HG03520 (cell line): ENCODE results near the gene ZNF462.

Experiments used
- ATAC-seq: cut with Tn5 transposase; IDR thresholded peaks from one replicate; pipeline ENCODE4 v1.9.1; 2021; ENCODE audit warnings: mild to moderate bottlenecking, moderate library complexity; ENCODE audit not compliant: unreplicated experiment

ZNF462 gene

DNA sequence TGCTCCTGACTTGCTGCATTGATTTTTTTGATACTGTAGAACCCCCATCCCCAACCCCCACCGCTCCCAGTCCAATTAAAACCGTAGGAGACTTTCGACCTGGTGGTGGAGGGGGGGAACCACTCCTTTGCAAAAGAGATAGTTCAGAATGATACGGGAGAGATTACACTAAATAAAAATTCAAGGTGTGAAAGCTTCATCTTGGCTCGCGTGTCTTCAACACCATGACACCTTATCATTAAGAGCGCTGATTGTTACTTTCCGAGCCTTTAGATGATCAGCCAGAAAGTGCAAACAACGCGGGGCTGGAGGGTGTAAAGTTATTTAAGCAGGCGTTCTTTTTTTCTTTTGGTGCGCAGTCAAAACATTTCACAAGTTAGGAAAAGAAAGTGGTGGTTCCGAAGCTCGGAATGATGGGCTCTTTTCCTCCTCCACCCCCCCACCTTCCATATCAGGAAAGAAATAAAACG, 1.3 kb upstream of the ZNF462 start:
- no peak for ATAC-seq

DNA sequence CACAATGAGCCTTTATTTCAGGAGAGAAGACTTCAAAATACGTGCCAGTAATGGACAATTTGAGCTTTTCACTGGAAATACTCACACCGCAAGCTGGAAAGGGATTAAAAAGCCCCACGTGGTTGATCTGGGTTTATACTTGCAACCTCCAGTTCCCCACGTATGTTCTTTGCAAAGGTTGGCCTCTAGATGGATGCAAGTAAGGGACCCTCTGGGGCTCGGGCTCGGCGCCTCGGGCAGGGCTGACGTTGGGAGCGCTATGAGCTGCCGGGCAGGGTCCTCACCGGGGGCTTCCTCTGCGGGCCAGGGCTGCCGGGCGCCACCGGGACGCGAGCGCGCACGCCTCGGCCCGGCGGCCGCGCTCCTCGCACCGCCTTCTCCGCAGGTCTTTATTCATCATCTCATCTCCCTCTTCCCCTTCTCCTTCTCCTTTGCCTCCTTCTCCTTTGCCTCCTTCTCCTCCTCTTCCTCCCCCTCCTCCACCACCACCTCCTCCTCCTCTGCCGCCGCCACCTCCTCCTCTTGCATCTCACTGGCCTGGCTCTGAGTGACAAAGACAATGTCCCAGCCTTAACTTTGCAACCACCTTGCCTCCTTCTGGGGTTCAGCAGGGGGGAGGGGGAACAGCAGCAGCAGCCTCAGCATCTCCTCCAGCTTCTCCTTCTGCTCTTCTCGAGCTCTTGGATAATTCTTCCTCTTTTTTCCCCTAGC, 701 bp upstream of the ZNF462 start:
- ATAC-seq = no peak

GRCh38 chr9:106864373-106865143, 1.6 kb downstream of the ZNF462 start:
- ATAC-seq = no peak

DNA sequence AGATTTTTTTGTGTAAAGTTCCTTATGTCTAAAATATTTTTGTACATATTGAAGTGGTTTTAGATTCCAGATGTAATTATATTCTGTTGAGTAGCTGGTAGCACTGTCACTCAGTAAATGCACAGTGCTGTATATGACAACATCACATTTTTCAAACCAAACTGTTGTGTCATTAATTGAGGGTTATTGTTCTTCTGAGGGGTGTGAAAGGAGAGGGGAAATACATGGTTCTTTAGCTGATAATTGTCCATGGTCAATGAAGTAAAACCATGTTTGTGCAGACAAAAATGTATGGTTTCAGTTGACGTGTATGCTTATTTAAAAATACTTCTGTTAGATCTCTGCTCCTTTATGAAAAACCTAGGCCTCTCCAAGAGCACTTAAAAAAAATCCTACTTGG, 3.3 kb downstream of the ZNF462 start:
- no peak for ATAC-seq

DNA sequence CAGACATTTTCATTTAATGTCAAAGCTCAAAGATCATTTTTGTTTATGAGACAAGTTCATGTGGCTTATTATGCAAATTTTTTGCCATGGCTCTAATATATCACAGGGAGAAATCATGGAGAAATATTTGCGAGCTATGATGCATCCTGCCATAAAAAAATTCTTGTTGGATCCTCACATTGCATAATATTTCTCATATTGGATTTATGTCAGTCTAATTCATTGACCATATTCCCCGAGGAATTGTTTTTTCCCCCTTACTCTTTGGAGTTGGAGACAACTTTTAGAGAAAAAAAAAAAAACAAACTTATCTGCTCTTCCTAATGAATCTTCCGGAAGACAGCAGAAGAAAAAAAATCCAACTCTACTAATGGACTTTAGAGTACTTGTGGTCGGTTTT, 4.3 kb downstream of the ZNF462 start:
- no peak for ATAC-seq

DNA sequence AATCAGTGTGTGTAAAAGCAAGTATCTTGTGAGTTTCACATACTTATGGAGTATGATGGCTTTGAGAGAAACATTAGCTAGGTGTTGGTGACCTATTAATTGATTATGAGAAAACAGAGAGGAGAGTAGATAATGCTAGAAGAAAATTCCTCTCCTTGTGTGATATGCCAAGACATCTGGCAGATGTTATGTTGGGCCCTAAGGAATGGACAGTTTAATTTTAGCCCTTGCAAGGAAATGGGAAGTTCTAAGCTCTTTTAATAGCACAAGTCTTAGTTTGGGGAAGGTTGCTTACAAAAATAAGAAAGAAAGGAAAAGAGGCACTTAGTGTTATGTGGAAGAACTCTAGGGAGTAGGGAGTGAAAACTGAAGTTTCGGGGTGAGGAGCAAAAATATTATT, 5.1 kb downstream of the ZNF462 start:
- no peak for ATAC-seq

DNA sequence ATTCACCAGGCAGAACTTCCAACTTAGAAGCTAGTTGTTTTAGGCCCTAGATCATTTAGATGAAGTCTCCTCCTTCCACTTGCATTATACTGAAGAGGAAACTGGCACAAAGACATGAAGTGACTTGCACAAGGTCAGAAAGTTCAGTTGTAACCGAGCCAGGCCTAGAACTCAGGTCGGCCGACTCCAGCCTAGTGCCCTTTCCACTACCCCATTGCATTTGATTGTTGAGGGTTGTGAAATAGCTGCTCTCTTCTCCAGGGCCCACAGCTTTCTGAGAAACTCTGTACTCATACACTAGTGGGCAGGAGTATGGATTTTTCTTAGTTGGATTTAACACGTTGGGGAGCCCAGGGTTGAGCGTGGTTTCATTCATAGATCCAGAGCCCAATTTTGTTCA, 5.6 kb downstream of the ZNF462 start:
- ATAC-seq = no peak

DNA sequence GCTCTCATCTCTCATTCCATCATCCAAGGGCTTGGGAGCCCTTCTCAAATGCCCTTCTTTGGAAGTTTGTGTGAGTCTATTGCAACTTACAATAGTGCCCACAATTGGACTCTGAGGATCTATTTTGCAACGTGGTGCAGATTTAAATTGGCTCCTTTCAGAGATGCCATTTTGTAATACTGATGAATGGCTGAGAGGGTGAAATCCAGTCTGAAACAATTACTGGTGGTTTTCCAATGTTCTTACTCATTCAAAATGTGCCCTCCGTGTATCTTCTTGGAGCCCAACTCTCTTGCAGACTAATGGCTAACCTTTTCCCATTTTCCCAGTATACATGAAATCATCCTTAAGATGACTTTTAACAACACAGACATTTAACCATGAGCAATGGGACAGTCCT, 6.1 kb downstream of the ZNF462 start:
- no peak for ATAC-seq

DNA sequence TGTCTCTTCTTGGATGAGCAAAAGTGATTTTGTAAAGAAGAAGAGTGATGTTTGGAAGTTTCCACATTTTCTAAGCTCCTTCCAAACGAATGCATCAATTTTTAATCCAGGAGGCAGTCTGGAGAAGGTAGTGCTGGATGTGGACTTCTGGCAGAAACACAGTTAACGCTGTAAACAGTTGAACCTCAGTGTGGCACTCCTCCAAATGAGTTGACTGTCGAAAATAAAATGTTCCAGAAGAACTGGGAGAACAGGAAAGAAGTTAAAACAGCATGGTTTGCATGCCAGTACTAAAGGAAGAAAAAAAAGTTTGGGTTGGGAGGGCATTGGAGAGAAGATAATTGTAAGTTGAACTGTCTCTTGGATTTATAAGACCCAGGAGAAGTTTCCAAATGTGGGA, 6.5 kb downstream of the ZNF462 start:
- no peak for ATAC-seq

GRCh38 chr9:106872641-106873040, 9.7 kb downstream of the ZNF462 start:
- no peak for ATAC-seq

DNA sequence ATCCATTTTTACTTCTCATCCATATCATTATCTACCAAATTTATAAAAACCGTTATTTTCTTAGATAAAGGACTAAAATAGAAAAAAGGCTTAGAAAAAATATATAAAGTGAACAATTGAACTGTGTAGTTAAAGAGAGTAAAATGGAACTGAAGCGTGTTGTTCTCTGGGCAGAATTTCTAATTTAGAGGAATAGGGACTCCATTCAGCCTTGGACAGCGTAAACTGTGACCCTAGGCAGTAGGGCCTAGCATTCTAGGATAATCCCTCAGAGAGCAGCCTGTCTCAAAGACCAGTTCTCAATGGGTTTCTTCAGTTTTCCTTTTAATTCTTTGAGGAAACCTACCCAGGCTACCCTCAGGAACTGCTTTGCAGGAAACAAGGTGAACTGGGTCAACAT, 11.1 kb downstream of the ZNF462 start:
- no peak for ATAC-seq

DNA sequence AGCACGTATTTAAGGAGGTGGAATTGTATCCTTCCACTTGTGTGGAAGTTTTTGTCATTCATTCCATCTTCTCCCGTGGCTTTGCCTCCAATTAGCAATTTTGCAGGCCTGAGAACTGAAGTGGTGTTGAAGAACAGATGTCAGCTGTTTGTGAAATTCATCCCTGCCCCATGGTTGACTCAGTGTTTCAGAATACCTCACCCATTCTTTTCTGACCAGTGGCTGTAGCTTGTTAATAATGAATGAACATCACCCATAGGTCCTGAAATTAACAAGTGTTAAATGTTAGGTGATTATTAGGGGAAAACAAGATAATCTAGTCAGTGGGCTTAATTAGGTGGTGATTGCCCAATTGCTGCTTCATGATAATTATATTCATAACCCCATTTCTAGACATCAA, 11.7 kb downstream of the ZNF462 start:
- no peak for ATAC-seq

GRCh38 chr9:106875529-106875928, 12.6 kb downstream of the ZNF462 start:
- ATAC-seq = no peak

DNA sequence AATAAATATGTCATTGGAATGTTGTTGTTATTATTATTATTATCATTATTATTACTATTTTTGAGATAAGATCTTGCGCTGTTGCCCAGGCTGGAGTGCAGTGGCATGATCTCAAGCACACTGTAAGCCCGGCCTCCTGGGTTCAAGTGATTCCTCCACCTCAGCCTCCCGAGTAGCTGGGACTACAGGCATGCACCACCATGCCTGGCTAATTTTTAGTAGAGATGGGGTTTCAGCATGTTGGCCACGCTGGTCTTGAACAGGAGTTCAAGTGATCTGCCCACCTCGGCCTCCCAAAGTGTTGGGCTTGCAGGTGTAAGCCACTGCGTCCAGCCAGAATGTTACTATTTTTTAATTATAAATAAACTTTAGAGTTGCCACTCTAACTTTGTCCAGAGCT, 14.4 kb downstream of the ZNF462 start:
- ATAC-seq = no peak

GRCh38 chr9:106878081-106878837, 15.3 kb downstream of the ZNF462 start:
- ATAC-seq = no peak

GRCh38 chr9:106878934-106879333, 16.0 kb downstream of the ZNF462 start:
- ATAC-seq = no peak

DNA sequence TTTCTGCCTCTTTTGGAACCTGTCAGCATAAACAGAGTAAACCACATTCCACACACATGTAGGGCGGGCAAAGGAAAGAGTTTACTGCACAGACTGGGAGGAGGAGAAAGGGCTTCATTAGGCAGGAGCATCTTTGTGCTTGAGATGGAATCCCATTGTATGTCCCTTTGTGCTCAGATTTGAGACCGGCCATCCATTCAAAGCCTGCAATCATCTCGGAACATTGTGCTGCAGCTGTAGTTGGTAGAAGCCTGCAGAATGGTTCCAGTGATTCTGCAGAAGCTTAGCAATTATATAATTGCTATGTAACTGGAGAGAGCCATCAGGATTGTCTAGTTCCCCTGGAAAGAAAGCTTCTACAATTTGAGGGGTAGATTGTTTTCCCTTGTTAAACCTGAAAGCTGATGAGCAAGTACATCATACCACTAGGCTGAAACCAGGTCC, 16.5 kb downstream of the ZNF462 start:
- no peak for ATAC-seq

GRCh38 chr9:106880081-106880480, 17.1 kb downstream of the ZNF462 start:
- ATAC-seq = no peak

GRCh38 chr9:106880863-106881262, 17.9 kb downstream of the ZNF462 start:
- no peak for ATAC-seq

GRCh38 chr9:106883030-106883429, 20.1 kb downstream of the ZNF462 start:
- no peak for ATAC-seq

DNA sequence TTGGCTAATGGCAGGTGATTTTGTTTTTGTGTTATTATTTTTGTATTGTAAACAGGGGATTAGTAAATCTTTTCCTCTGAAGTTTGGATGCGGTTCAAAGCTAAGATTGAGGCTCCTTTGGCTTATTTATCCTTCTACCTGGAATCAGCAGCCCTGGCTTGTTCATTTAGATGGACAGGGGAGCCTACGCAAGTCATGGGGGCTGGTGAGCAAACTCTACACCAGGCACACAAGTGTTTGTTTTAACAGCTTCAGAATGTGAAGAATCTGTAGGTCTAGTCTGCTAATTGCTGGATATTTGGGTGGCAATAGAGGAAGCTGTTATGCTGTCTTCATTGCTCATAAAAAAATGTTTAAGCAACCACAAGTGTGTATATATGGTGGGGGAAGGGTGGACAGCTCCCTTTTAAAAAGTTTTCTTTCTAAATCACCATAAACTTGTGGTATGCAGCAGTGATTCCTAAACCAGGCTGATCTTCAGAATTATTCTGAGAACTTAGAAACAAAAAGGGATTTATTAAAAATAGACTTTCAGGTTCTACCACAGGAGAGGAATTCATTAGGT, 20.7 kb downstream of the ZNF462 start:
- ATAC-seq = no peak
